A549 (cell line): ENCODE data around the gene FOXRED2. TPM values are rescaled to one million over a fixed set of nuclear protein-coding genes. Genes with fewer than 3 reads are reported as not detected.
A peak's percentile ranks its signal among the peaks of the same experiment; 100 is the strongest.

Source experiments
- ATAC-seq, 2 experiments: fragments of 200-7000 bp in 1 of 2; fragments of >200 bp in 1 of 2; cut with Nextera tagmentation in 1 of 2; cut with Tn5 transposase in 1 of 2; 3 replicates each; pipeline versions ENCODE4 v1.8.0 to v1.9.1; 2018 to 2020; ENCODE audit warnings: mild to moderate bottlenecking in 1 of 2, moderate library complexity in 1 of 2
- CTCF ChIA-PET: fragments of 300-600 bp; sonication (Branson Sonifier 250); formaldehyde crosslinking; extraction: SDS; loops from one replicate; lab custom pipeline; 2021; ENCODE audit warnings: antibody characterized with exemption, inconsistent platforms; lab: Yijun Ruan, JAX
- POLR2A ChIA-PET: fragments of 350-600 bp; formaldehyde crosslinking; extraction: SDS; loops from one replicate; lab custom pipeline; 2021; ENCODE audit warnings: antibody characterized with exemption, inconsistent platforms; lab: Yijun Ruan, JAX
- DNase-seq, 2 experiments: peaks; one replicate each; pipeline versions ENCODE4 v3.0.0 to v3.0.0-alpha.2; 2011 to 2016; ENCODE audit warnings: low read depth in 1 of 2, low spot score in 1 of 2
- FAIRE-seq: peaks from 2 replicates; lab custom pipeline; 2011; peaks lifted over from hg19 to GRCh38; lab: Jason Lieb, UNC
- H3K27ac ChIP-seq, 2 experiments: fragments of >200 bp; sonication (Bioruptor Twin); formaldehyde crosslinking; 3 replicates each; pipeline ENCODE4 v1.5.1; 2016 to 2017
- H3K4me1 ChIP-seq: fragments of >200 bp; sonication (Bioruptor Twin); formaldehyde crosslinking; 3 replicates; pipeline ENCODE4 v1.6.1; 2016
- H3K4me2 ChIP-seq: fragments of >200 bp; sonication (Bioruptor Twin); formaldehyde crosslinking; 3 replicates; pipeline ENCODE4 v1.6.1; 2016
- H3K4me3 ChIP-seq: fragments of >200 bp; sonication (Bioruptor Twin); formaldehyde crosslinking; 3 replicates; pipeline ENCODE4 v1.5.1; 2016
- H3K9me3 ChIP-seq: fragments of >200 bp; sonication (Bioruptor Twin); formaldehyde crosslinking; 3 replicates; pipeline ENCODE4 v1.6.1; 2016
- BHLHE40 ChIP-seq: IDR thresholded peaks from 2 replicates; pipeline ENCODE4 v1.6.1; 2012; ENCODE audit warnings: low read depth, low read length, inconsistent platforms
- CBX2 ChIP-seq: fragments of 200-600 bp; sonication (generic); IDR thresholded peaks from 2 replicates; pipeline ENCODE4 v1.6.1; 2016; ENCODE audit warnings: low read depth, mild to moderate bottlenecking, borderline replicate concordance
- CEBPB ChIP-seq, 2 experiments: fragments of >200 bp in 1 of 2; sonication (Bioruptor Twin) in 1 of 2; formaldehyde crosslinking in 1 of 2; IDR thresholded peaks; 2 replicates each; pipeline ENCODE4 v1.6.1; 2012 to 2016
- HDAC2 ChIP-seq: fragments of 200-600 bp; sonication (generic); IDR thresholded peaks from 2 replicates; pipeline ENCODE4 v1.6.1; 2016
- HOXB5 ChIP-seq: fragments of 250-450 bp; sonication (Bioruptor Pico); IDR thresholded peaks from 2 replicates; pipeline ENCODE4 v1.5.0; 2020; ENCODE audit warnings: mild to moderate bottlenecking, moderate library complexity
- JUN ChIP-seq, 2 experiments: fragments of >200 bp; sonication (Bioruptor Twin); formaldehyde crosslinking; IDR thresholded peaks; 2 replicates in 1 of 2; 3 replicates in 1 of 2; pipeline ENCODE4 v1.6.1; 2016 to 2017
- MAFK ChIP-seq: fragments of 450-650 bp; IDR thresholded peaks from 2 replicates; pipeline ENCODE4 v1.6.1; 2014; ENCODE audit not compliant: partially characterized antibody
- MYC ChIP-seq: IDR thresholded peaks from 2 replicates; pipeline ENCODE4 v1.6.1; 2012; ENCODE audit warnings: mild to moderate bottlenecking, inconsistent platforms, low read length, improper control_type of control experiment, borderline replicate concordance
- NPAS2 ChIP-seq: fragments of 250-450 bp; sonication (Bioruptor Pico); IDR thresholded peaks from 2 replicates; pipeline ENCODE4 v1.8.0; 2022; ENCODE audit warnings: mild to moderate bottlenecking, moderate library complexity, borderline replicate concordance
- NR3C1 ChIP-seq: fragments of >200 bp; sonication (Bioruptor Twin); formaldehyde crosslinking; IDR thresholded peaks from 3 replicates; pipeline ENCODE4 v1.6.1; 2017
- PHF8 ChIP-seq: fragments of 200-600 bp; sonication (generic); IDR thresholded peaks from 2 replicates; pipeline ENCODE4 v1.6.1; 2016; ENCODE audit warnings: low read depth, mild to moderate bottlenecking, antibody characterized with exemption, moderate library complexity, borderline replicate concordance
- POLR2A ChIP-seq: IDR thresholded peaks from 2 replicates; pipeline ENCODE4 v1.6.1; 2012; ENCODE audit warnings: mild to moderate bottlenecking, low read length
- RCOR1 ChIP-seq: fragments of 150-350 bp; IDR thresholded peaks from 2 replicates; pipeline ENCODE4 v1.6.1; 2014; ENCODE audit warnings: antibody characterized with exemption, low read length, low read depth
- RFX5 ChIP-seq: fragments of 450-650 bp; IDR thresholded peaks from 2 replicates; pipeline ENCODE4 v1.7.1; 2014; ENCODE audit warnings: antibody characterized with exemption, mild to moderate bottlenecking, moderate library complexity
- RNF2 ChIP-seq: fragments of 200-600 bp; sonication (generic); IDR thresholded peaks from 2 replicates; pipeline ENCODE4 v1.6.1; 2016; ENCODE audit warnings: low read depth, mild to moderate bottlenecking, antibody characterized with exemption, moderate library complexity, borderline replicate concordance
- SMC3 ChIP-seq: fragments of >200 bp; sonication (Bioruptor Twin); formaldehyde crosslinking; IDR thresholded peaks from 3 replicates; pipeline ENCODE4 v1.6.1; 2018; ENCODE audit warnings: inconsistent platforms
- TP53 ChIP-seq: fragments of 250-450 bp; sonication (Bioruptor Pico); IDR thresholded peaks from 2 replicates; pipeline ENCODE4 v1.5.0; 2021; ENCODE audit warnings: mild to moderate bottlenecking, moderate library complexity
- ZC3H11A ChIP-seq: fragments of 450-650 bp; IDR thresholded peaks from 2 replicates; pipeline ENCODE4 v1.6.1; 2014; ENCODE audit warnings: antibody characterized with exemption, mild to moderate bottlenecking
- WGBS: methylation state at CpG from one replicate; pipeline ENCODE4 v1.1.6; 2017; ENCODE audit errors: missing lambda C conversion rate; 5-methylcytosine and 5-hydroxymethylcytosine counted together
- polyA plus RNA-seq, 4 experiments: library from polyadenylated mRNA; depleted of rRNA in 3 of 4; stranded (reverse); fragments of >200 nt; fragmentation: RNase III in 1 of 4; extraction: RNeasy Plus Mini Kit Qiagen cat#74134 plus additional on column Dnase treatment in 1 of 4; gene quantifications; 2 replicates in 3 of 4; 3 replicates in 1 of 4; pipeline ENCODE4 v1.2.3, GENCODE V29; 2011 to 2017
- TF ChIP-seq, protein P1 (sequence below): fragments of 250-450 bp; sonication (Bioruptor Pico); IDR thresholded peaks from 2 replicates; pipeline ENCODE4 v1.5.0; 2020; ENCODE audit warnings: low read depth, mild to moderate bottlenecking, moderate library complexity
- TF ChIP-seq, protein P2 (sequence below): IDR thresholded peaks from 2 replicates; pipeline ENCODE4 v1.6.1; 2012
- TF ChIP-seq, protein P3 (sequence below): IDR thresholded peaks from 2 replicates; pipeline ENCODE4 v1.6.1; 2012; ENCODE audit warnings: low read depth, borderline replicate concordance
- TF ChIP-seq, protein P4 (sequence below): fragments of >200 bp; sonication (Bioruptor Twin); formaldehyde crosslinking; IDR thresholded peaks from 3 replicates; pipeline ENCODE4 v1.6.1; 2016
- TF ChIP-seq, protein P5 (sequence below): fragments of 450-650 bp; IDR thresholded peaks from 2 replicates; pipeline ENCODE4 v1.6.1; 2014; ENCODE audit warnings: antibody characterized with exemption
- TF ChIP-seq, protein P6 (sequence below): fragments of 150-350 bp; IDR thresholded peaks from 2 replicates; pipeline ENCODE4 v1.6.1; 2014; ENCODE audit warnings: low read depth, mild to moderate bottlenecking, low read length

Gene FOXRED2
- polyA plus RNA-seq, 2 of the 4 experiments (the other 2 are of a cell fraction) = 5.7 to 12.3 TPM

DNA sequence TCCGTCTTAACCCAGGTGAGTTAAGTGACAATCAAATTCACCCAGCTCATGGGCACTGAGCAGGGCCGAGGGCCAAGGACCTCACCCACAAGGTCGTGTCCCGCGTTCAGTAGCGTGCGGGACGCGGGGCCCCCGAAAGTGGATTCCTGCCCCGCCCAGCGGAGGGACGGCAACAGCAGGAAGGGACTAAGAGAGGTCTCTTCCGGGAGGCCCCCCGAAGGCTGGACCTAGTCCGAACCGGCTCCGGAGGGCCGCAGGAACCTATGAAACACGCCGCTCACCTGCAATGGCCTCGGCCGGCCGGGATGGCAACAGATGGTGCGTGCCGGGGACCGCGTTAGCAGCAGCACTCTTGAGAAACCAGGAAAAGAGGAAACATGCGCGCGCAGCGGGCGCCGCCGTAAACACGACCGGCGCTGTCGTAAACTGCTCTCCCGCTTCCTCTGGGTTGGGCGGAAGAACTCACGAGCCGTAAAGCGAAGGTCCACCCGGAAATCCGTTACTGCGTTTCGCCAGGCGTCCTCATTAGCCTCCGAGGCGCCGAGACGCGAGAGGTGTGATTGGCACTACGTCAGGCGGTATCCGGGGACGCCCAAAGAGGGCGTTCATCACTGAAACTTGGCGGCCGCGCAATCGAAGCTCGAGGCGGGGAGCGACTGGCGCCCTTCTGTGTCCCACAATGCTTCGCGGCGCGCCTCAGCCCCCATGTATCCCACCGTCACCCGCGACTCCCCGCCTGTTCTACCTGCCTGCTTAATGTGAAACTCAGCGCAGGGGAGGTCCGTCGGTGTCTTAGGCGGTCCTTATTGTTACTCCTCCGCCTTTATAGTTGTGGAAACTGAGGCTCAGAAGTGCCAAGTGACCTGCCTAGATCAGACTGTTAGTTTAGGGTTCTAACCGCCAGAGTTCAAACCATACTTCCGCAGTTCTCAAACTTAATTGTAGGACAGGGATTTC is 22.2 kb upstream of the FOXRED2 start, which contains the start of gene EIF3D:
Gene EIF3D, minus strand, starts transcription at position 372 of the 957 bp plus-strand sequence. CDS start 3,045 bp downstream, outside the sequence.
- CTCF ChIA-PET = interaction anchor here (1.0 to 1.2 kb wide), 3 partner anchors 12 to 18 kb away, joined by 3 to 6 read pairs (median 3); no protein-coding TSS in a partner anchor
- H3K9me3 ChIP-seq = no peaks in the 10 kb centered on the region
- POLR2A ChIA-PET = interaction anchor here (1.0 to 2.2 kb wide), 7 partner anchors 13 to 504 kb away, joined by 3 to 14 read pairs (median 7); partner anchors contain the start of genes FOXRED2 and IFT27
- H3K27ac ChIP-seq = peak within 1 kb of the TSS; percentile 94 to 100
- peaks cover 17% of the 10 kb centered on the region for H3K4me1 ChIP-seq
- TF ChIP-seq RFX5 = no peak
- no peak for TF ChIP-seq NPAS2 (CRISPR knock-in tag)
- peak; percentile 74 to 91 for TF ChIP-seq JUN (IDR thresholded peaks at IDR 0.05)
- TF ChIP-seq MYC = peak; percentile 70
- TF ChIP-seq PHF8 = peak; percentile 75
- TF ChIP-seq, protein P1, sequence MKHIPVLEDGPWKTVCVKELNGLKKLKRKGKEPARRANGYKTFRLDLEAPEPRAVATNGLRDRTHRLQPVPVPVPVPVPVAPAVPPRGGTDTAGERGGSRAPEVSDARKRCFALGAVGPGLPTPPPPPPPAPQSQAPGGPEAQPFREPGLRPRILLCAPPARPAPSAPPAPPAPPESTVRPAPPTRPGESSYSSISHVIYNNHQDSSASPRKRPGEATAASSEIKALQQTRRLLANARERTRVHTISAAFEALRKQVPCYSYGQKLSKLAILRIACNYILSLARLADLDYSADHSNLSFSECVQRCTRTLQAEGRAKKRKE (CRISPR knock-in tag) = no peak
- TF ChIP-seq BHLHE40 = peak; percentile 22; the same call in 1 of the 2 replicates
- TF ChIP-seq, protein P2, sequence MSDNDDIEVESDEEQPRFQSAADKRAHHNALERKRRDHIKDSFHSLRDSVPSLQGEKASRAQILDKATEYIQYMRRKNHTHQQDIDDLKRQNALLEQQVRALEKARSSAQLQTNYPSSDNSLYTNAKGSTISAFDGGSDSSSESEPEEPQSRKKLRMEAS = peak; percentile 94
- TF ChIP-seq, protein P3, sequence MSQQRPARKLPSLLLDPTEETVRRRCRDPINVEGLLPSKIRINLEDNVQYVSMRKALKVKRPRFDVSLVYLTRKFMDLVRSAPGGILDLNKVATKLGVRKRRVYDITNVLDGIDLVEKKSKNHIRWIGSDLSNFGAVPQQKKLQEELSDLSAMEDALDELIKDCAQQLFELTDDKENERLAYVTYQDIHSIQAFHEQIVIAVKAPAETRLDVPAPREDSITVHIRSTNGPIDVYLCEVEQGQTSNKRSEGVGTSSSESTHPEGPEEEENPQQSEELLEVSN = peak; percentile 62; the same call in 1 of the 2 replicates
- TF ChIP-seq POLR2A = peak; percentile 61
- no peak for TF ChIP-seq CBX2
- TF ChIP-seq RNF2 = no peak
- TF ChIP-seq, protein P4, sequence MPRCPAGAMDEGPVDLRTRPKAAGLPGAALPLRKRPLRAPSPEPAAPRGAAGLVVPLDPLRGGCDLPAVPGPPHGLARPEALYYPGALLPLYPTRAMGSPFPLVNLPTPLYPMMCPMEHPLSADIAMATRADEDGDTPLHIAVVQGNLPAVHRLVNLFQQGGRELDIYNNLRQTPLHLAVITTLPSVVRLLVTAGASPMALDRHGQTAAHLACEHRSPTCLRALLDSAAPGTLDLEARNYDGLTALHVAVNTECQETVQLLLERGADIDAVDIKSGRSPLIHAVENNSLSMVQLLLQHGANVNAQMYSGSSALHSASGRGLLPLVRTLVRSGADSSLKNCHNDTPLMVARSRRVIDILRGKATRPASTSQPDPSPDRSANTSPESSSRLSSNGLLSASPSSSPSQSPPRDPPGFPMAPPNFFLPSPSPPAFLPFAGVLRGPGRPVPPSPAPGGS = 0 out of 3 replicates have a peak, but pooled peaks have one; percentile 51
- TF ChIP-seq CEBPB (IDR thresholded peaks at IDR 0.05) = peak in 1 of 2 experiments; percentile 24; a peak in 1 of 4 replicates
- no peak for TF ChIP-seq ZC3H11A
- TF ChIP-seq TP53 = 0 out of 2 replicates have a peak, but pooled peaks have one; percentile 62
- FAIRE-seq (no peak), ATAC-seq (peak; percentile 94 to 96), DNase-seq (peak; percentile 73 to 99)
- WGBS = under 1% methylated on average over 25 of the region's 82 CpGs
- peak within 1 kb of the TSS; percentile 98 for H3K4me3 ChIP-seq
- peak within 1 kb of the TSS; percentile 100 for H3K4me2 ChIP-seq

DNA sequence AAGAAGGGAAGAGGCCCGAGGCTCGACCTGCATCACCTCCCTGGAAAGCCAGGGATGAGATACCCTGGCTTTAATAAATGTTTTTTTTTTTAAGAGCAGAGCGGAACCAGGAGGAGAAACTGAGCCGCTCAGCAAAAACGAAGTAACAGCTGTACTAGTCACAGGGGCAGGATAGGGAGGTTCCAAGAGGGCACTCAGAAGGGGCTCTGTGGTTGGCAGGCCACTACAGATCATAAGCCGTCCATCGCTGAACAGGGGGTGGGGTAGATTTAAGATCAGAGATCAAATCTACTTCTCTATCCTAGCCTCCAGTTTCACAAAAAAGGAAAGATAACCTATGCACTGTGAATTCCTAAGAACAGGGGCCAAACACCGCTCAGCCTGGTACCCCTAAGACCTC is 21.5 kb upstream of the FOXRED2 start:
- DNase-seq (no peak), ATAC-seq (peak; percentile 35 to 53; a peak in 4 of 6 replicates), FAIRE-seq (no peak)
- TF ChIP-seq SMC3 (no peak), HDAC2 (no peak), HOXB5 (CRISPR knock-in tag) (no peak), JUN (IDR thresholded peaks at IDR 0.05) (no peak), MAFK (no peak), NR3C1 (no peak), RCOR1 (no peak)
- TF ChIP-seq, protein P1 (CRISPR knock-in tag) = no peak
- TF ChIP-seq, protein P5, sequence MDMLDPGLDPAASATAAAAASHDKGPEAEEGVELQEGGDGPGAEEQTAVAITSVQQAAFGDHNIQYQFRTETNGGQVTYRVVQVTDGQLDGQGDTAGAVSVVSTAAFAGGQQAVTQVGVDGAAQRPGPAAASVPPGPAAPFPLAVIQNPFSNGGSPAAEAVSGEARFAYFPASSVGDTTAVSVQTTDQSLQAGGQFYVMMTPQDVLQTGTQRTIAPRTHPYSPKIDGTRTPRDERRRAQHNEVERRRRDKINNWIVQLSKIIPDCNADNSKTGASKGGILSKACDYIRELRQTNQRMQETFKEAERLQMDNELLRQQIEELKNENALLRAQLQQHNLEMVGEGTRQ = no peak
- TF ChIP-seq, protein P6, sequence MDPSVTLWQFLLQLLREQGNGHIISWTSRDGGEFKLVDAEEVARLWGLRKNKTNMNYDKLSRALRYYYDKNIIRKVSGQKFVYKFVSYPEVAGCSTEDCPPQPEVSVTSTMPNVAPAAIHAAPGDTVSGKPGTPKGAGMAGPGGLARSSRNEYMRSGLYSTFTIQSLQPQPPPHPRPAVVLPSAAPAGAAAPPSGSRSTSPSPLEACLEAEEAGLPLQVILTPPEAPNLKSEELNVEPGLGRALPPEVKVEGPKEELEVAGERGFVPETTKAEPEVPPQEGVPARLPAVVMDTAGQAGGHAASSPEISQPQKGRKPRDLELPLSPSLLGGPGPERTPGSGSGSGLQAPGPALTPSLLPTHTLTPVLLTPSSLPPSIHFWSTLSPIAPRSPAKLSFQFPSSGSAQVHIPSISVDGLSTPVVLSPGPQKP = no peak
- POLR2A ChIA-PET = interaction anchor here (0.7 to 2.2 kb wide), 2 partner anchors 13 to 446 kb away, joined by 3 to 11 read pairs; no protein-coding TSS in a partner anchor
- Histone ChIP-seq H3K4me1 (peaks cover 17% of the 10 kb centered on the region), H3K9me3 (no peaks in the 10 kb centered on the region), H3K4me3 (peak overlapping the region; percentile 98), H3K4me2 (peak overlapping the region; percentile 94), H3K27ac (peak overlapping the region; percentile 94 to 100)
- CTCF ChIA-PET = interaction anchor here (1.0 kb wide), 1 partner anchor 17 kb away, joined by 6 read pairs; no protein-coding TSS in a partner anchor
- 2% methylated on average over 8 of the region's 8 CpGs for WGBS
